Loucy (cell line): ENCODE data around the gene EXOSC2.

Experiments
- H2AFZ ChIP-seq: fragments of 200-600 bp; sonication (generic); 2 replicates; pipeline ENCODE4 v1.6.0; 2016; ENCODE audit warnings: antibody characterized with exemption, mild to moderate bottlenecking, low read length, moderate library complexity
- H3F3A ChIP-seq: fragments of 200-600 bp; 2 replicates; pipeline ENCODE4 v1.6.0; 2016; ENCODE audit warnings: antibody characterized with exemption, low read depth, mild to moderate bottlenecking
- H3K27me3 ChIP-seq: fragments of 200-600 bp; sonication (generic); 2 replicates; pipeline ENCODE4 v1.6.1; 2014; ENCODE audit warnings: low read length, mild to moderate bottlenecking; ENCODE audit not compliant: insufficient read depth, poor library complexity, severe bottlenecking
- H3K36me3 ChIP-seq: fragments of 200-600 bp; sonication (generic); 2 replicates; pipeline ENCODE4 v1.6.1; 2016; ENCODE audit warnings: low read length; ENCODE audit not compliant: insufficient read depth
- H3K4me1 ChIP-seq: fragments of 200-600 bp; sonication (generic); 2 replicates; pipeline ENCODE4 v1.5.1; 2014; ENCODE audit warnings: low read length, mild to moderate bottlenecking; ENCODE audit not compliant: insufficient read depth, poor library complexity, severe bottlenecking
- H3K4me2 ChIP-seq: fragments of 200-600 bp; sonication (generic); 2 replicates; pipeline ENCODE4 v1.6.0; 2014; ENCODE audit warnings: antibody characterized with exemption, low read length, low read depth, mild to moderate bottlenecking; ENCODE audit not compliant: poor library complexity, severe bottlenecking
- H3K4me3 ChIP-seq: fragments of 200-600 bp; sonication (generic); 2 replicates; pipeline ENCODE4 v1.5.1; 2014; ENCODE audit warnings: low read length, mild to moderate bottlenecking, mixed read lengths; ENCODE audit not compliant: poor library complexity, severe bottlenecking
- H3K79me2 ChIP-seq: fragments of 200-600 bp; sonication (generic); 2 replicates; pipeline ENCODE4 v1.6.1; 2014; ENCODE audit warnings: low read length; ENCODE audit not compliant: insufficient read depth
- H3K9ac ChIP-seq: fragments of 200-600 bp; sonication (generic); 2 replicates; pipeline ENCODE4 v1.6.0; 2014; ENCODE audit warnings: mild to moderate bottlenecking, low read depth, low read length, moderate library complexity; ENCODE audit not compliant: poor library complexity, severe bottlenecking
- H3K9me2 ChIP-seq: fragments of 200-600 bp; sonication (generic); replicated peaks from 2 replicates; pipeline ENCODE4 v1.6.1; 2016; ENCODE audit warnings: low read depth, low read length, mixed read lengths
- H3K9me3 ChIP-seq: fragments of 200-600 bp; sonication (generic); 2 replicates; pipeline ENCODE4 v1.6.1; 2014; ENCODE audit warnings: mild to moderate bottlenecking, antibody characterized with exemption, low read length, low read depth; ENCODE audit not compliant: insufficient read depth
- H4K20me1 ChIP-seq: fragments of 200-600 bp; sonication (generic); 2 replicates; pipeline ENCODE4 v1.6.0; 2014; ENCODE audit warnings: antibody characterized with exemption, low read length, mild to moderate bottlenecking; ENCODE audit not compliant: insufficient read depth, poor library complexity, severe bottlenecking
- EZH2phosphoT487 ChIP-seq: fragments of 200-600 bp; IDR thresholded peaks from 2 replicates; pipeline ENCODE4 v1.6.1; 2018; ENCODE audit warnings: antibody characterized with exemption, mild to moderate bottlenecking, moderate library complexity, borderline replicate concordance
- TF ChIP-seq, protein P1 (sequence below): fragments of 200-600 bp; sonication (generic); conservative IDR thresholded peaks from 2 replicates; pipeline ENCODE4 v1.5.1; 2014; ENCODE audit warnings: mild to moderate bottlenecking, antibody characterized with exemption, low read length

The EXOSC2 gene

DNA sequence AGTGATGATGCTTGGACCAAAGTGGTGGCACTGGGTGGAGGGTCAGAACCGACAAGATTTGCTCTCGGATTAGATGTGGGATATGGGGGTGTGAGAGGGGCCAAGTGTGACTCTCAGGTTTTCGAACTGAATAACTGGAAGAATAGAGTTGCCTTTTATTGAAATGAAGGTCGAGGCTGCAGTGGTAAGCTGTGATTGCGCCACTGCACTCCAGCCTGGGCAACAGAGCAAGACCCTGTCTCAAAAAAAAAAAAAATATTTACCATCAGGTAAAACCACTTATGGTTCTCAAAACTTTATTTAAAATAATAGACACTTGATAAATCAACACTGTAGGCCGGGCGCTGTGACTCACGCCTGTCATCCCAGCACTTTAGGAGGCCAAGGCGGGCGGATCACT is 27.2 kb downstream of the EXOSC2 start:
- H3K4me3 ChIP-seq: no peak overlapping the region
- no peaks in the 10 kb centered on the region for H3K27me3 ChIP-seq
- no peaks in the 10 kb centered on the region for H3F3A ChIP-seq
- TF ChIP-seq, protein P1, sequence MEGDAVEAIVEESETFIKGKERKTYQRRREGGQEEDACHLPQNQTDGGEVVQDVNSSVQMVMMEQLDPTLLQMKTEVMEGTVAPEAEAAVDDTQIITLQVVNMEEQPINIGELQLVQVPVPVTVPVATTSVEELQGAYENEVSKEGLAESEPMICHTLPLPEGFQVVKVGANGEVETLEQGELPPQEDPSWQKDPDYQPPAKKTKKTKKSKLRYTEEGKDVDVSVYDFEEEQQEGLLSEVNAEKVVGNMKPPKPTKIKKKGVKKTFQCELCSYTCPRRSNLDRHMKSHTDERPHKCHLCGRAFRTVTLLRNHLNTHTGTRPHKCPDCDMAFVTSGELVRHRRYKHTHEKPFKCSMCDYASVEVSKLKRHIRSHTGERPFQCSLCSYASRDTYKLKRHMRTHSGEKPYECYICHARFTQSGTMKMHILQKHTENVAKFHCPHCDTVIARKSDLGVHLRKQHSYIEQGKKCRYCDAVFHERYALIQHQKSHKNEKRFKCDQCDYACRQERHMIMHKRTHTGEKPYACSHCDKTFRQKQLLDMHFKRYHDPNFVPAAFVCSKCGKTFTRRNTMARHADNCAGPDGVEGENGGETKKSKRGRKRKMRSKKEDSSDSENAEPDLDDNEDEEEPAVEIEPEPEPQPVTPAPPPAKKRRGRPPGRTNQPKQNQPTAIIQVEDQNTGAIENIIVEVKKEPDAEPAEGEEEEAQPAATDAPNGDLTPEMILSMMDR: no peak
- no peak for TF ChIP-seq EZH2phosphoT487
- H3K36me3 ChIP-seq: no peaks in the 10 kb centered on the region
- no peak overlapping the region for H3K4me2 ChIP-seq
- no peak overlapping the region for H3K9ac ChIP-seq
- no peak overlapping the region for H2AFZ ChIP-seq
- H3K9me2 ChIP-seq: no peaks in the 10 kb centered on the region
- H4K20me1 ChIP-seq: peaks cover 2% of the 10 kb centered on the region
- peaks cover 11% of the 10 kb centered on the region; the same call in 1 of the 2 replicates for H3K79me2 ChIP-seq
- H3K4me1 ChIP-seq: no peaks in the 10 kb centered on the region
- no peaks in the 10 kb centered on the region for H3K9me3 ChIP-seq

DNA sequence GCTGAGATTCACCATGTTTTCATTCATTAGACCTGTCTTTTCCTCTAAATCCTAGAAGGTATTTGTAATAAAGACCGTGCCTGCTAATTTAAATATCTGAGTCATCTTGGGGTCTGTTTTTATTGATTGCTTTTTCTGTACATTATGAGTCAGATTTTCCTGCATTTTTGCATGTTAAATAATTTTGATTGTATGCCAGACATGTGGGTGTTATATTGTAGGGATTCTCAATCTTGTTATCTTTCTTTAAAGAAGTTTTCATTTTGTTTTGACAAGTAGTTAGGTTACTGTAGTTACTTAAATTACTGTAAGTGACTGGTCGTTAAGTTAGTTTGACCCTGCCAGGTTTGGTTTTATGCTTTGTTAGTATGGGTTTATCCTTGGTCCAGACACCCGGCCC is 35.1 kb downstream of the EXOSC2 start:
- Histone ChIP-seq H3K79me2 (no peaks in the 10 kb centered on the region), H3K4me2 (no peak overlapping the region), H2AFZ (no peak overlapping the region), H3K36me3 (no peaks in the 10 kb centered on the region), H3K9me2 (no peaks in the 10 kb centered on the region), H3K9ac (no peak overlapping the region), H3K9me3 (no peaks in the 10 kb centered on the region), H3F3A (no peaks in the 10 kb centered on the region), H3K4me3 (no peak overlapping the region), H3K27me3 (no peaks in the 10 kb centered on the region), H3K4me1 (no peaks in the 10 kb centered on the region), H4K20me1 (no peaks in the 10 kb centered on the region)
- TF ChIP-seq, protein P1: no peak

DNA sequence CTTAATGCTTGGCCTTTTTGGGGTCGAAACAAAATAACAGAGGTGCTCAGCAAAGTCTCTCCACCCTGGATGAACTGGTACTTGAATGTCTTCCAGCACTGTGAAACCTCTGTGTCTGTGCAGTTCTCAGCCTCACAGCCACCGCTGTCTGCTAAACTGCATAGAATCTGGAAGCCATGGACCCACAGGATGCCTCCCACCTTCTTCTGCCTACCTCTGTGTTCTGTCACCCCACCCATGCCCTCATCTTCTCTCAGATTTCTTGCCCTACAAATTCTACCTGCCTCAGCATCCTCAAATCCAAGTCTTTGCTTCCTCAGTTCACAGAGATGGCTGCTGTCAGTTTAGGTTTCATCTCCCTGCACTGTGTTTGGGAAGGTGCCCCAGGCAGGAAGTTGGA is 35.6 kb downstream of the EXOSC2 start:
- Histone ChIP-seq H3K36me3 (no peaks in the 10 kb centered on the region), H3K4me2 (no peak overlapping the region), H3K27me3 (no peaks in the 10 kb centered on the region), H3K9me2 (no peaks in the 10 kb centered on the region), H3K9ac (no peak overlapping the region), H3K4me1 (no peaks in the 10 kb centered on the region), H3F3A (no peaks in the 10 kb centered on the region), H3K9me3 (no peaks in the 10 kb centered on the region), H3K4me3 (no peak overlapping the region), H2AFZ (no peak overlapping the region), H4K20me1 (no peaks in the 10 kb centered on the region), H3K79me2 (no peaks in the 10 kb centered on the region)
- TF ChIP-seq, protein P1: no peak
- TF ChIP-seq EZH2phosphoT487: no peak
